NCI-H2029 treated with DMSO at 0.1 percent for 48 hours (cell line): ENCODE data around the gene RASA3.
"Not testable (repeated sequence)": the region's sequence is repeated elsewhere in the genome, so short reads cannot be mapped to it uniquely, and the experiment has no call there.

Experiments
- DNase-seq: peaks from one replicate; lab custom pipeline; 2025; lab: John Stamatoyannopoulos, UW

RASA3 gene

GRCh38 chr13:114126086-114126485, 6.3 kb downstream of the RASA3 start:
- not testable (repeated sequence) for DNase-seq

GRCh38 chr13:114125589-114125988, 6.8 kb downstream of the RASA3 start:
- DNase-seq: no peak

- no peak for DNase-seq
Measured at GRCh38 chr13:114124921-114125320, 7.5 kb downstream of the RASA3 start.

- no peak for DNase-seq
Measured at GRCh38 chr13:114124431-114124830, 8.0 kb downstream of the RASA3 start.

GRCh38 chr13:114123876-114124275, 8.5 kb downstream of the RASA3 start:
- DNase-seq: no peak

- no peak for DNase-seq
Measured at GRCh38 chr13:114123448-114123847, 9.0 kb downstream of the RASA3 start.

GRCh38 chr13:114122591-114123211, 9.7 kb downstream of the RASA3 start:
- no peak for DNase-seq

GRCh38 chr13:114122127-114122511, 10.3 kb downstream of the RASA3 start:
- DNase-seq: no peak

GRCh38 chr13:114121496-114122126, 10.8 kb downstream of the RASA3 start:
- no peak for DNase-seq

- DNase-seq: no peak
Measured at GRCh38 chr13:114121031-114121430, 11.4 kb downstream of the RASA3 start.

GRCh38 chr13:114120591-114121011, 11.8 kb downstream of the RASA3 start:
- DNase-seq: no peak

- no peak for DNase-seq
Measured at GRCh38 chr13:114119196-114119595, 13.2 kb downstream of the RASA3 start.

GRCh38 chr13:114118511-114119123, 13.8 kb downstream of the RASA3 start:
- no peak for DNase-seq

GRCh38 chr13:114118086-114118485, 14.3 kb downstream of the RASA3 start:
- no peak for DNase-seq

- not testable (repeated sequence) for DNase-seq
Measured at GRCh38 chr13:114117341-114117874, 15.0 kb downstream of the RASA3 start.

- no peak for DNase-seq
Measured at GRCh38 chr13:114116734-114117133, 15.7 kb downstream of the RASA3 start.

- DNase-seq: no peak
Measured at GRCh38 chr13:114115796-114116195, 16.6 kb downstream of the RASA3 start.

GRCh38 chr13:114115191-114115671, 17.2 kb downstream of the RASA3 start:
- no peak for DNase-seq

- DNase-seq: not testable (repeated sequence)
Measured at GRCh38 chr13:114114666-114115065, 17.8 kb downstream of the RASA3 start.

GRCh38 chr13:114114006-114114640, 18.3 kb downstream of the RASA3 start:
- no peak for DNase-seq

GRCh38 chr13:114113395-114113794, 19.0 kb downstream of the RASA3 start:
- not testable (repeated sequence) for DNase-seq

- no peak for DNase-seq
Measured at GRCh38 chr13:114112826-114113322, 19.5 kb downstream of the RASA3 start.
